Caco-2 (cell line): ENCODE data around the gene UGDH. TPM values are rescaled to one million over a fixed set of nuclear protein-coding genes. Genes with fewer than 3 reads are reported as not detected.

Experiments
- BruUV-seq: library from RNA; stranded (reverse); fragments of 400-500 nt; replicated peaks from 2 replicates; lab custom pipeline; 2021; lab: Mats Ljungman, UMichigan
- CTCF ChIA-PET: fragments of 300-600 bp; sonication (Branson Sonifier 250); formaldehyde crosslinking; loops from one replicate; lab custom pipeline; 2022; ENCODE audit warnings: antibody characterized with exemption; lab: Charles Lee
- POLR2A ChIA-PET: fragments of 300-600 bp; sonication (Branson Sonifier 250); formaldehyde crosslinking; loops from one replicate; lab custom pipeline; 2022; ENCODE audit warnings: antibody characterized with exemption; lab: Charles Lee
- DNase-seq, 2 experiments: peaks; one replicate each; pipeline versions ENCODE4 v3.0.0 to v3.0.0-alpha.2; 2020 to 2022
- H3K27me3 ChIP-seq: replicated peaks from 2 replicates; pipeline ENCODE4 v1.6.0; 2011; ENCODE audit warnings: low read length; ENCODE audit not compliant: control insufficient read depth, insufficient read depth
- H3K36me3 ChIP-seq: 2 replicates; pipeline ENCODE4 v1.5.1; 2011; ENCODE audit warnings: low read length; ENCODE audit not compliant: control insufficient read depth, insufficient read depth
- H3K4me1 ChIP-seq: fragments of 250-450 bp; sonication (Bioruptor Pico); 2 replicates; pipeline ENCODE4 v1.5.1; 2020; ENCODE audit warnings: mild to moderate bottlenecking
- H3K4me3 ChIP-seq: 2 replicates; pipeline ENCODE4 v1.5.1; 2011; ENCODE audit warnings: low read depth, mild to moderate bottlenecking, control low read depth, low read length
- H3K9me3 ChIP-seq: fragments of 250-450 bp; sonication (Bioruptor Pico); 2 replicates; pipeline ENCODE4 v1.5.1; 2020; ENCODE audit warnings: mild to moderate bottlenecking, moderate library complexity
- H3K27ac Mint-ChIP-seq: one replicate; pipeline ENCODE4 v1.8.0; 2022; ENCODE audit warnings: mixed read lengths; ENCODE audit not compliant: unreplicated experiment
- H3K27me3 Mint-ChIP-seq: one replicate; pipeline ENCODE4 v1.8.0; 2022; ENCODE audit warnings: mixed read lengths; ENCODE audit not compliant: insufficient read depth, unreplicated experiment
- H3K36me3 Mint-ChIP-seq: one replicate; pipeline ENCODE4 v1.8.0; 2022; ENCODE audit warnings: mild to moderate bottlenecking, mixed read lengths; ENCODE audit not compliant: insufficient read depth, unreplicated experiment
- H3K4me1 Mint-ChIP-seq: one replicate; pipeline ENCODE4 v1.8.0; 2022; ENCODE audit warnings: low read depth, mixed read lengths; ENCODE audit not compliant: unreplicated experiment
- H3K4me3 Mint-ChIP-seq: one replicate; pipeline ENCODE4 v1.8.0; 2022; ENCODE audit warnings: mild to moderate bottlenecking, moderate library complexity, mixed read lengths; ENCODE audit not compliant: unreplicated experiment
- H3K9me3 Mint-ChIP-seq: one replicate; pipeline ENCODE4 v1.8.0; 2022; ENCODE audit warnings: mixed read lengths; ENCODE audit not compliant: unreplicated experiment
- intact Hi-C: fragments of 100-400 bp; cut with micrococcal nuclease; formaldehyde crosslinking; loops from one replicate; pipeline ENCODE4 v1.10.0; 2022; ENCODE audit not compliant: unreplicated experiment
- total RNA-seq: library from RNA; stranded (reverse); gene quantifications from 2 replicates; pipeline ENCODE4 v1.2.3, GENCODE V29; 2022
- TF ChIP-seq, protein P1 (sequence below), 2 experiments: fragments of 200-600 bp in 1 of 2; IDR thresholded peaks; 1 replicate in 1 of 2; 2 replicates in 1 of 2; pipeline versions ENCODE4 v1.5.1 to v1.8.0; 2011 to 2022; ENCODE audit warnings: antibody characterized with exemption in 1 of 2, control low read depth in 1 of 2, inconsistent platforms in 1 of 2, low read depth in 1 of 2, low read length in 1 of 2, mild to moderate bottlenecking in 1 of 2, moderate library complexity in 1 of 2; ENCODE audit not compliant: insufficient read depth in 1 of 2, severe bottlenecking in 1 of 2, unreplicated experiment in 1 of 2

Gene UGDH
- total RNA-seq, 1 experiment from 2014 or later, result 139 TPM

DNA sequence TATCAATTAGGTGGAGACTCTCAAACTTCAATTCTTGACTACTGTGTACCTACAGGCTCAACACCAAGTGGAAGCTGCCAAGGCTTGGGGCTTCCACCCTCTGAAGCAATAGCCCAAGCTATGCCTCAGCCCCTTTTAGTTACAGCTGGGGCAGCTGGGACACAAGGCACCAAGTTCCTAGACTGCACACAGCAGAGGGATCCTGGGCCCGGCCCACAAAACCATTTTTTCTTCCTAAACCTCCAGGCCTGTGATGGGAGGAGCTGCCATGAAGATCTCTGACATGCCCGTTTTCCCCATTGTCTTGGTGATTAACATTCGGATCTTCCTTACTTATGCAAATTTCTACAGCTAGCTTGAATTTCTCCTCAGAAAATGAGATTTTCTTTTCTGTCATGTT is 3.4 kb upstream of the UGDH start:
- TF ChIP-seq, protein P1, sequence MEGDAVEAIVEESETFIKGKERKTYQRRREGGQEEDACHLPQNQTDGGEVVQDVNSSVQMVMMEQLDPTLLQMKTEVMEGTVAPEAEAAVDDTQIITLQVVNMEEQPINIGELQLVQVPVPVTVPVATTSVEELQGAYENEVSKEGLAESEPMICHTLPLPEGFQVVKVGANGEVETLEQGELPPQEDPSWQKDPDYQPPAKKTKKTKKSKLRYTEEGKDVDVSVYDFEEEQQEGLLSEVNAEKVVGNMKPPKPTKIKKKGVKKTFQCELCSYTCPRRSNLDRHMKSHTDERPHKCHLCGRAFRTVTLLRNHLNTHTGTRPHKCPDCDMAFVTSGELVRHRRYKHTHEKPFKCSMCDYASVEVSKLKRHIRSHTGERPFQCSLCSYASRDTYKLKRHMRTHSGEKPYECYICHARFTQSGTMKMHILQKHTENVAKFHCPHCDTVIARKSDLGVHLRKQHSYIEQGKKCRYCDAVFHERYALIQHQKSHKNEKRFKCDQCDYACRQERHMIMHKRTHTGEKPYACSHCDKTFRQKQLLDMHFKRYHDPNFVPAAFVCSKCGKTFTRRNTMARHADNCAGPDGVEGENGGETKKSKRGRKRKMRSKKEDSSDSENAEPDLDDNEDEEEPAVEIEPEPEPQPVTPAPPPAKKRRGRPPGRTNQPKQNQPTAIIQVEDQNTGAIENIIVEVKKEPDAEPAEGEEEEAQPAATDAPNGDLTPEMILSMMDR (IDR thresholded peaks at IDR 0.05; ENCODE audit: insufficient read depth in 1 of 2, low read depth in 1 of 2, low read length in 1 of 2, severe bottlenecking in 1 of 2, unreplicated experiment in 1 of 2), result no peak
- no TSS peak for BruUV-seq
- ChIA-PET CTCF (no interaction called here), POLR2A (no interaction called here)
- Histone ChIP-seq H3K4me3 (no peak overlapping the region), H3K36me3 (no peaks in the 10 kb centered on the region; the same call in 1 of the 2 replicates), H3K4me1 (no peaks in the 10 kb centered on the region; the same call in 1 of the 2 replicates), H3K9me3 (peaks cover 14% of the 10 kb centered on the region; the same call in 1 of the 2 replicates), H3K27me3 (no peaks in the 10 kb centered on the region)
- H3K36me3 Mint-ChIP-seq, result peaks cover 77% of the 10 kb centered on the region
- H3K4me3 Mint-ChIP-seq, result no peak overlapping the region
- H3K4me1 Mint-ChIP-seq, result no peaks in the 10 kb centered on the region
- H3K27me3 Mint-ChIP-seq, result no peaks in the 10 kb centered on the region
- intact Hi-C loops, result no loop called here
- DNase-seq, result no peak
- no peak overlapping the region for H3K27ac Mint-ChIP-seq
- H3K9me3 Mint-ChIP-seq, result peaks cover 27% of the 10 kb centered on the region

DNA sequence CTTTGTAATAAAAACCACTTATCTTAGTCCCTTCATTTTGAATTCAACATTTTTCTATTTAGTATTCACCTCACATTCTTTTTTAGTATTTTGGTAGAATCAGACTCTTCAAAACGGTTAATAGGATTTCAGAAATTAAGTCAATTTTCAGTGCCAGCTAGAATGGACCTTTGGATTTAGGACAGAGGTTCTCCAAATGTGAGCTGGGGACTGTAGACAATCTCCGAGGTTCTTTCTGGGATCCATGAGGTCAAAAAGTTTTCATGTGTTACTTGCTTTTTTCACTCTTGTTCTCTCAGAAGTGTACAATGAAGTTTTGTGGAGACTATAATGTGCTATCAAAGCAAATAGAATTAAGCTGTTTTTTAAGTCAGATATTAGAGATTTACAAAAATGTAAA is 2.3 kb upstream of the UGDH start:
- Mint-ChIP-seq H3K36me3 (peaks cover 78% of the 10 kb centered on the region), H3K27ac (no peak overlapping the region), H3K4me3 (no peak overlapping the region), H3K27me3 (no peaks in the 10 kb centered on the region), H3K4me1 (no peaks in the 10 kb centered on the region), H3K9me3 (peaks cover 27% of the 10 kb centered on the region)
- Histone ChIP-seq H3K36me3 (no peaks in the 10 kb centered on the region; the same call in 1 of the 2 replicates), H3K4me3 (no peak overlapping the region), H3K9me3 (peaks cover 14% of the 10 kb centered on the region; the same call in 1 of the 2 replicates), H3K27me3 (no peaks in the 10 kb centered on the region), H3K4me1 (no peaks in the 10 kb centered on the region; the same call in 1 of the 2 replicates)
- intact Hi-C loops, result loop anchor here (5.0 kb wide), 2 partner anchors 58 to 93 kb away; no protein-coding TSS in a partner anchor
- DNase-seq, result no peak
- ChIA-PET POLR2A (no interaction called here), CTCF (no interaction called here)
- TF ChIP-seq, protein P1 (IDR thresholded peaks at IDR 0.05; ENCODE audit: insufficient read depth in 1 of 2, low read depth in 1 of 2, low read length in 1 of 2, severe bottlenecking in 1 of 2, unreplicated experiment in 1 of 2), result no peak
- BruUV-seq, result TSS peak; percentile 16

GRCh38 chr4:39528061-39528465 is 824 bp upstream of the UGDH start:
- DNase-seq, result no peak
- Mint-ChIP-seq H3K27me3 (no peaks in the 10 kb centered on the region), H3K27ac (peak overlapping the region; percentile 96), H3K36me3 (peaks cover 70% of the 10 kb centered on the region), H3K9me3 (peaks cover 26% of the 10 kb centered on the region), H3K4me1 (no peaks in the 10 kb centered on the region), H3K4me3 (peak overlapping the region; percentile 98)
- intact Hi-C loops, result loop anchor here (5.0 kb wide), 2 partner anchors 59 to 94 kb away; no protein-coding TSS in a partner anchor
- BruUV-seq, result no TSS peak
- TF ChIP-seq, protein P1 (IDR thresholded peaks at IDR 0.05; ENCODE audit: insufficient read depth in 1 of 2, low read depth in 1 of 2, low read length in 1 of 2, severe bottlenecking in 1 of 2, unreplicated experiment in 1 of 2), result no peak
- peak overlapping the region; percentile 76 for H3K4me3 ChIP-seq
- no peaks in the 10 kb centered on the region; the same call in 1 of the 2 replicates for H3K4me1 ChIP-seq
- POLR2A ChIA-PET, result interaction anchor here (0.5 to 1.4 kb wide), 9 partner anchors 13 to 110 kb away, joined by 3 to 48 read pairs (median 5); partner anchors contain the start of gene SMIM14
- peaks cover 14% of the 10 kb centered on the region; the same call in 1 of the 2 replicates for H3K9me3 ChIP-seq
- H3K36me3 ChIP-seq, result no peaks in the 10 kb centered on the region; the same call in 1 of the 2 replicates
- CTCF ChIA-PET, result interaction anchor here (1.2 kb wide), 1 partner anchor 625 kb away, joined by 3 read pairs; no protein-coding TSS in a partner anchor
- no peaks in the 10 kb centered on the region for H3K27me3 ChIP-seq
